Measurements from ENCODE around the gene DISC1.

DNA sequence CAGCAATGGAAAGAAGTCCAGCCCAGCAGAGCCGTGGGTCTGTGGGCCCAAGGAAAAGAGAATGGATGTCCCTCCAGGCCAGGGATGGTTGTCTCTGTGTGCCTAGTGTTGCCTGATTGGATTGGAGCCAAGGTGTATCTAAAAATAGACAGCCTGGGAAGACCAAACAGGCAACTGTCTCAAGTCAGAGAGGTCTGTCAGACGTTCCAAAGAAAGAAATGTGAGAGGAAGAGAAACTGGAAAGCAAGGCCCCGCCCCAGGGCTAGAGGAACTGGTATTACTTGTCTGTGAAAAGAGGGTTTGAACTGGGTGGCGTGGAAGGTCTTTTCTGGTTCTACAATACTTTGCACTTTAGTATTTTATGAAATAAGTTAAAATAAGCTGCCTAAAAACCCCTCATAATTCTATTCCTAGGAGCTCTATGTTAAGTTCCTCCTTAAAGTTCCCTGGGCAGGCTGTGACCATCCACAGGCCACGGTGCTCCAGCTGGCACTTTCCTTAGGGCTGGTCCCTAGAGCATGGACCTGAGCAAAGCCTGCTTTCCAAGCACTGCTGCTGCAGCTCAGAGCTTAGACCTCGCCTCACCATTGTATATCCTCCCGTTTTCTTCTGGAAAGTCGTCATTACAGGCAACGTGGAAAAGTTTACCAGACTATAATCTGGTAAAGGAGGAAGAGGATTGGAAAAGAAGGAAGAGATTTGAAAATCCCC lies 151.6 kb downstream of the DISC1 start:
- TF ChIP-seq POLR2A (IDR thresholded peaks at IDR 0.05) (no peak), CTCF (IDR thresholded peaks at IDR 0.05) (no peak)
